ENCODE data around the gene HOXB9.
A peak's percentile ranks its signal among the peaks of the same experiment; 100 is the strongest.

HOXB9 gene

DNA sequence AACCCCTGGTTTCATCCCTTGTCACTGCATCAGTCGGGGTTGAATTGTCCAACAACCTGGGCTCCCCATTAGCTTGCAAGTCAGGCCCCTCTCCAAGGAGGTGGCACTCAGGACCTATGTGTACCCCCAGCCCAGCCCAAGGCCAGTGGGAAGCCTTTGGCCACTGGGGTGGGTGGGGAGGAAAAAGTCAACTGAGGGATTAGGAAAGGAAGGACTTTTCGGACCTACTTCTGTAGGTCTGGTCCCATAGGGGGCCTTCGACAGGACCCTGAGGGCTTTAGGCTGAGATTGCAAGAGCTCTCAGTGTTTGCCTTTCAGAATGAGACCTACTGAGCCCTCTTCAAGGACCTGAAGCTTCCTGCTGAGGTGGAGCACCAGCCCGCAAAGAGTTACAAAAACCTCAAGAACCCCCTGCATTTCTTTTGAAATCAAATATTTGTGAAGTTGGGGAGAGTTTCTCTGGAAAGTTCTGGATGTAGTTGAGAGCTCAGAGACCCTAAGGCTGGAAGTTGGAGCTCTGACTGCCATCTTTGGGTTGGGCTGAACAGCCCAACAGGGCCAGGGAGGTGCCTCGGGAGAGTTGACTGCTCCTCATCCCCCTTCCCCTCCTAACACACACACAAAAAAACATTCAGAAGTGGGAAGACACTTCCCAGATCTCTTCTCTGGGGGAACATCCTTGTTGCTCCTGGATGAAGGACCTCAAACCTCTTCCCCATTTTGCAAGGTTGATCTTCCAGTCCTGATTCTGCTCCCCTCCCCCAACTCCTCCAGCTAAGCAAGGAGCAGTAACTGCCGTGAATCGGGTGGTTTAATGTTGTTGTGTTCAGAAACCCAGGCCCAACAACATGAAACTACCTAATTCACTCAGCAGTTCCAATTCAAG is 5.8 kb upstream of the HOXB9 start:
- CTCF ChIA-PET = interaction anchor here (1.1 to 2.6 kb wide), 7 partner anchors 8 to 247 kb away, joined by 3 to 12 read pairs (median 3); no protein-coding TSS in a partner anchor
- peak overlapping the region in 1 of 2 experiments; percentile 76 for H3K27ac ChIP-seq (ENCODE audit: insufficient read depth in 1 of 2, low read depth in 1 of 2, low read length in 2 of 2, poor library complexity in 1 of 2, severe bottlenecking in 2 of 2)
- H3K36me3 ChIP-seq (ENCODE audit: control insufficient read depth in 4 of 4, insufficient read depth in 4 of 4, low read length in 3 of 4) = no peaks in the 10 kb centered on the region
- H3K4me3 ChIP-seq (ENCODE audit: control insufficient read depth in 1 of 7, extremely low read depth in 1 of 7, insufficient read depth in 4 of 7, low read depth in 2 of 7, low read length in 6 of 7) = no peak overlapping the region
- no peak for DNase-seq
- H3K27me3 ChIP-seq (replicated peaks in 2 of 5; ENCODE audit: control insufficient read depth in 4 of 5, insufficient read depth in 5 of 5, low read length in 4 of 5) = peaks cover 21 to 97% (median 64%) of the 10 kb centered on the region in 5 experiments
- no peaks in the 10 kb centered on the region for H3K9me3 ChIP-seq (ENCODE audit: control extremely low read depth in 1 of 5, control insufficient read depth in 4 of 5, insufficient read depth in 2 of 5, low read depth in 1 of 5, low read length in 4 of 5)
- POLR2A ChIA-PET = no interaction called here
- H3K4me1 ChIP-seq (ENCODE audit: control extremely low read depth in 1 of 4, control insufficient read depth in 4 of 4, insufficient read depth in 4 of 4, low read length in 3 of 4) = peaks cover 0 to 15% (median 8%) of the 10 kb centered on the region in 4 experiments
- 93% methylated on average over 3 of the region's 7 CpGs for WGBS (ENCODE audit: insufficient coverage)

DNA sequence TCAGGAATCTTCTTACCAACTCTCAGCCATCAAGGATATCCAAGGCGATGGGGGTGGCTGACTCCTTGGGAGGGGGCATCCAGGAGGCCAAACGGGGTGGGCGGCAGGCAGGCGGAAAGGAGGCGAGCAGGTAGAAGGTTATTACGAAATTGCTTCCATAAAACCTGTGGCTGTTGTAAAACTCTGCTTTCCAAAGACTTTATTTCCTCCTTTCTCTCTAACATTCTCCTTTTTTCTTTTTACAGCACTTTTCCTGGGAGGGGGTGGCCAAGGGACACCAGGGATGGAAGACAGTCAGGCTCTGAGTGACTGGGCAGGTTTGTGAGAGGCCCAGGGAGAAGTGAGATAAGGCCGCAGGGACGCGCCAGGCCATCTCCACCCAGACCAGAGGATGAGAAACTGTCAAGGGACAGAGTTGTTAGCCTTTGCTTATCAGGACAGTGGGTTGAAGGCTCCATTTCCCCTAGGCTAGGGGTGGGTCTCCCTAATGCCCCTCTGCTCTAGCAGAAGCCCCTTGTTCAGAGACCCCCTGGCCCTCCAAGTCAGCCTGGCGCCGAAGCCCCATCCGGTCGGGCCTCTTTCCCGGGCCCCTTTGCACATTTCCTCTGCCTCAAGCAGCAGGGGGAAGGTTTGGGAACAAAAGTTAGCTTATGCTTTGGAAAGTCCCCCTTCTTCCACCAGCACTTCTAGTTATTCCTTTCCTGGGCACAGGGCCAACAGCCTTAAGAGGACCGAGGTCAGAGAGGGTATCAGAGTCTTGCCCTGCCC is 5.0 kb upstream of the HOXB9 start:
- no peaks in the 10 kb centered on the region for H3K36me3 ChIP-seq (ENCODE audit: control insufficient read depth in 4 of 4, insufficient read depth in 4 of 4, low read length in 3 of 4)
- H3K27me3 ChIP-seq (replicated peaks in 2 of 5; ENCODE audit: control insufficient read depth in 4 of 5, insufficient read depth in 5 of 5, low read length in 4 of 5) = peaks cover 21 to 98% (median 60%) of the 10 kb centered on the region in 5 experiments
- ChIA-PET POLR2A (no interaction called here), CTCF (interaction anchor here (1.1 to 2.6 kb wide), 5 partner anchors 7 to 248 kb away, joined by 3 to 12 read pairs (median 4); no protein-coding TSS in a partner anchor)
- WGBS (ENCODE audit: insufficient coverage) = 80% methylated on average over 15 of the region's 15 CpGs
- H3K4me3 ChIP-seq (ENCODE audit: control insufficient read depth in 1 of 7, extremely low read depth in 1 of 7, insufficient read depth in 4 of 7, low read depth in 2 of 7, low read length in 6 of 7) = no peak overlapping the region
- no peak for DNase-seq
- H3K9me3 ChIP-seq (ENCODE audit: control extremely low read depth in 1 of 5, control insufficient read depth in 4 of 5, insufficient read depth in 2 of 5, low read depth in 1 of 5, low read length in 4 of 5) = no peaks in the 10 kb centered on the region
- H3K4me1 ChIP-seq (ENCODE audit: control extremely low read depth in 1 of 4, control insufficient read depth in 4 of 4, insufficient read depth in 4 of 4, low read length in 3 of 4) = peaks cover 0 to 18% (median 14%) of the 10 kb centered on the region in 4 experiments
- peak overlapping the region in 1 of 2 experiments; percentile 76 for H3K27ac ChIP-seq (ENCODE audit: insufficient read depth in 1 of 2, low read depth in 1 of 2, low read length in 2 of 2, poor library complexity in 1 of 2, severe bottlenecking in 2 of 2)

DNA sequence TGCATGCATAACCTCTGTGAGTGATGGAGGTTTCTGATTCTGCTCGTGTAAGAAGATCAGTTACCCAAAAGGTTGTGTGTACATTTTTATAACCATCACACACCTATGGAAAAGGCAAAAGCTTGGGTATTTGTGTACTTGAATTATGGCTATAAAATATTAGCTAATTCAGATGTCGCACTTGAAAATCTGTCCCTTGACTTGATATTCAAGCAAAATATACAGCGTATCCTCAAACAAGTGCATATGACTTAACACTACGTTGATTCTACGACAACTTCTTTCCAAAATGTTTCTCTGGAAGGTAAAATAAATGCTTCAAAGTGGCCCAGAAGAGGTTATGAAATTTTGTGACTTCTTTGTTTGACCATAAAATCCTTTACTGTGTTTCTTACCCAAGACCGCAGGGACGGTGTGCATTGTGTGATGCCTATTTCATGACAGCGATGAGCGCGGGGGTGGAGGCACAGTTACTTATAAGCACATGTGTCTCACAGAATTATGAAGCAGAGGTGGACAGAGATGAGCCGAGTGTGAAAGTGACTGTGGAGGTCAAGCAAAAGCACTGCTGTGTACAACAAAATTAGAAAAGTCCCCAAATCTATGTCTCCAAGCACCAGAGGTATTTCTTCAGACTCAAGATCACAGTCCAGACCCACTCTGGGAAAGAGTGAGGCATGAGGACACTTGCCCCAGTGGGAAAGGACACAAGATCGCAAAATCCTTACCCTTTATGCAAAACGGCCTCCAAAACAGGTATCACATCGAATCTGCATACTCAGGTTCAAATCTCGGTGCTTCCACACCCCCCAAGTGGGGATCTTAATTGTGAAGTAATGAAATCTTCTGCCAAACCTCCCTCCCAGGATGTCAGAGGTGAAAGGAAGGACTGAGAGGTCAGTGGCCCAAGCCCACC is 4.1 kb upstream of the HOXB9 start:
- WGBS (ENCODE audit: insufficient coverage) = 95% methylated on average over 4 of the region's 15 CpGs
- ChIA-PET POLR2A (no interaction called here), CTCF (interaction anchor here (0.8 kb wide), 1 partner anchor 11 kb away, joined by 3 read pairs; no protein-coding TSS in a partner anchor)
- Histone ChIP-seq H3K27me3 (replicated peaks in 2 of 5; ENCODE audit: control insufficient read depth in 4 of 5, insufficient read depth in 5 of 5, low read length in 4 of 5) (peaks cover 21 to 98% (median 56%) of the 10 kb centered on the region in 5 experiments), H3K4me1 (ENCODE audit: control extremely low read depth in 1 of 4, control insufficient read depth in 4 of 4, insufficient read depth in 4 of 4, low read length in 3 of 4) (peaks cover 0 to 24% (median 21%) of the 10 kb centered on the region in 4 experiments), H3K27ac (ENCODE audit: insufficient read depth in 1 of 2, low read depth in 1 of 2, low read length in 2 of 2, poor library complexity in 1 of 2, severe bottlenecking in 2 of 2) (peak overlapping the region in 1 of 2 experiments; percentile 76), H3K4me3 (ENCODE audit: control insufficient read depth in 1 of 7, extremely low read depth in 1 of 7, insufficient read depth in 4 of 7, low read depth in 2 of 7, low read length in 6 of 7) (no peak overlapping the region), H3K36me3 (ENCODE audit: control insufficient read depth in 4 of 4, insufficient read depth in 4 of 4, low read length in 3 of 4) (no peaks in the 10 kb centered on the region), H3K9me3 (ENCODE audit: control extremely low read depth in 1 of 5, control insufficient read depth in 4 of 5, insufficient read depth in 2 of 5, low read depth in 1 of 5, low read length in 4 of 5) (no peaks in the 10 kb centered on the region)
- DNase-seq = no peak

GRCh38 chr17:48629411-48629759 is 3.2 kb upstream of the HOXB9 start:
- POLR2A ChIA-PET = no interaction called here
- Histone ChIP-seq H3K9me3 (ENCODE audit: control extremely low read depth in 1 of 5, control insufficient read depth in 4 of 5, insufficient read depth in 2 of 5, low read depth in 1 of 5, low read length in 4 of 5) (no peaks in the 10 kb centered on the region), H3K4me1 (ENCODE audit: control extremely low read depth in 1 of 4, control insufficient read depth in 4 of 4, insufficient read depth in 4 of 4, low read length in 3 of 4) (peaks cover 0 to 33% (median 29%) of the 10 kb centered on the region in 4 experiments), H3K36me3 (ENCODE audit: control insufficient read depth in 4 of 4, insufficient read depth in 4 of 4, low read length in 3 of 4) (no peaks in the 10 kb centered on the region), H3K27me3 (replicated peaks in 2 of 5; ENCODE audit: control insufficient read depth in 4 of 5, insufficient read depth in 5 of 5, low read length in 4 of 5) (peaks cover 18 to 98% (median 52%) of the 10 kb centered on the region in 5 experiments), H3K27ac (ENCODE audit: insufficient read depth in 1 of 2, low read depth in 1 of 2, low read length in 2 of 2, poor library complexity in 1 of 2, severe bottlenecking in 2 of 2) (peak overlapping the region in 1 of 2 experiments; percentile 76), H3K4me3 (ENCODE audit: control insufficient read depth in 1 of 7, extremely low read depth in 1 of 7, insufficient read depth in 4 of 7, low read depth in 2 of 7, low read length in 6 of 7) (no peak overlapping the region)
- 88% methylated on average over 5 of the region's 5 CpGs for WGBS (ENCODE audit: insufficient coverage)
- CTCF ChIA-PET = interaction anchor here (0.6 to 1.7 kb wide), 4 partner anchors 8 to 34 kb away, joined by 3 to 7 read pairs (median 4); no protein-coding TSS in a partner anchor
- no peak for DNase-seq

GRCh38 chr17:48628649-48629410 is 2.7 kb upstream of the HOXB9 start:
- H3K4me1 ChIP-seq (ENCODE audit: control extremely low read depth in 1 of 4, control insufficient read depth in 4 of 4, insufficient read depth in 4 of 4, low read length in 3 of 4) = peaks cover 0 to 31% (median 27%) of the 10 kb centered on the region in 4 experiments

More at GRCh38 chr17:48628649-48629410, 2.7 kb upstream of the HOXB9 start:
- DNase-seq = no peak
- Histone ChIP-seq H3K27me3 (replicated peaks in 2 of 5; ENCODE audit: control insufficient read depth in 4 of 5, insufficient read depth in 5 of 5, low read length in 4 of 5) (peaks cover 18 to 99% (median 54%) of the 10 kb centered on the region in 5 experiments), H3K4me3 (ENCODE audit: control insufficient read depth in 1 of 7, extremely low read depth in 1 of 7, insufficient read depth in 4 of 7, low read depth in 2 of 7, low read length in 6 of 7) (no peak overlapping the region), H3K9me3 (ENCODE audit: control extremely low read depth in 1 of 5, control insufficient read depth in 4 of 5, insufficient read depth in 2 of 5, low read depth in 1 of 5, low read length in 4 of 5) (no peaks in the 10 kb centered on the region), H3K27ac (ENCODE audit: insufficient read depth in 1 of 2, low read depth in 1 of 2, low read length in 2 of 2, poor library complexity in 1 of 2, severe bottlenecking in 2 of 2) (peak overlapping the region in 1 of 2 experiments; percentile 76), H3K36me3 (ENCODE audit: control insufficient read depth in 4 of 4, insufficient read depth in 4 of 4, low read length in 3 of 4) (no peaks in the 10 kb centered on the region)
- POLR2A ChIA-PET = no interaction called here
- CTCF ChIA-PET = interaction anchor here (0.6 to 1.7 kb wide), 4 partner anchors 8 to 35 kb away, joined by 3 to 7 read pairs (median 4); no protein-coding TSS in a partner anchor
- WGBS (ENCODE audit: insufficient coverage) = 50% methylated on average over 4 of the region's 5 CpGs
